Measurements from ENCODE around the gene FYN. TPM values are rescaled to one million over a fixed set of nuclear protein-coding genes. Genes with fewer than 3 reads are reported as not detected.

Gene FYN
- total and polyA plus RNA-seq, 2 of the 8 experiments (the other 6 are each of a cell fraction or from before 2014, with no cell fraction given): 46.8 to 97.2 TPM

DNA sequence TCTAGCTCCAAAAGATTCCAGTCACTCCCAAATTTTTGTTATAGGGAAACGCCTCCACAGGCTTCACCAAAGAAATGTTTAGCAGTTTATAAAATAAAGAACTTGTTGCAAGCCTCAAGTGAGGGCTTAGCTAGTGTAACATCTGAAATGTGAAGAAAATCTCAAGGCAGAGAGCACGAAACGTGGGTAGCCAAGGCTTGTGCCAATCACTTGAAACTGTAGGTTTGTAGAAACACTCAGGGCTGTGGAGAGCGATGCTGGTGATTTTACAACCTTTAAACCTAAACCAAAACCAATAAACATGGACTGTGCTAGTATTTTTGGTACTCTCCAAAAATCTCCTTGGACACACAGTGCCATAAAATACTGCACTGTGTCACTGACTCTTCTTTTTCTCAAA lies 159.4 kb downstream of the FYN start:
- peaks cover 0 to 6% (median 3%) of the 10 kb centered on the region in 4 experiments; a peak in 5 of 7 replicates for H3K4me1 ChIP-seq (replicated peaks in 1 of 4; ENCODE audit: control insufficient read depth in 3 of 4, insufficient read depth in 4 of 4, low read length in 3 of 4)
- H2BK5ac ChIP-seq (ENCODE audit: low read depth, low read length): no peak overlapping the region
- no peaks in the 10 kb centered on the region for H3K79me2 ChIP-seq (ENCODE audit: control insufficient read depth in 1 of 2, insufficient read depth in 2 of 2, low read length in 2 of 2)
- no peak overlapping the region for H3K23ac ChIP-seq (ENCODE audit: insufficient read length)
- H3K18ac ChIP-seq (ENCODE audit: extremely low read depth, low read length): no peak overlapping the region
- no peaks in the 10 kb centered on the region for H3K27me3 ChIP-seq (replicated peaks in 1 of 4; ENCODE audit: control insufficient read depth in 3 of 4, extremely low read depth in 1 of 4, insufficient read depth in 3 of 4, low read length in 3 of 4)
- no peak overlapping the region for H2BK20ac ChIP-seq (ENCODE audit: low read length)
- H3K23me2 ChIP-seq (ENCODE audit: low read depth, low read length): no peaks in the 10 kb centered on the region
- H2BK15ac ChIP-seq (ENCODE audit: low read length): no peak overlapping the region
- DNase-seq (ENCODE audit: low read depth in 1 of 2, low spot score in 2 of 2) (no peak), FAIRE-seq (no peak)
- TF ChIP-seq NANOG (IDR thresholded peaks at IDR 0.05; ENCODE audit: insufficient read depth, low read depth, low read length, poor library complexity, severe bottlenecking) (no peak), NRF1 (IDR thresholded peaks at IDR 0.05; ENCODE audit: low read depth, low read length) (no peak), MAFK (IDR thresholded peaks at IDR 0.05; ENCODE audit: low read depth, low read length) (no peak), SP4 (IDR thresholded peaks at IDR 0.05; ENCODE audit: low read length) (no peak), KDM5A (IDR thresholded peaks at IDR 0.05; ENCODE audit: low read length) (no peak)
- H3K56ac ChIP-seq (replicated peaks; ENCODE audit: insufficient read length, low read depth, low read length): no peak overlapping the region
- peaks cover 0 to 3% (median 3%) of the 10 kb centered on the region in 4 experiments; a peak in 4 of 8 replicates for H3K36me3 ChIP-seq (ENCODE audit: control insufficient read depth in 2 of 4, insufficient read depth in 4 of 4, low read length in 3 of 4)
- 93% methylated on average over 4 of the region's 4 CpGs; no CpG with 5 or more reads in 1 of the 2 experiments for WGBS, 2 experiments (ENCODE audit: extremely low coverage in 1 of 2, insufficient coverage in 1 of 2, insufficient read length in 1 of 2, insufficient replicate concordance in 2 of 2, low coverage in 1 of 2, low lambda C conversion rate in 2 of 2, missing lambda C conversion rate in 1 of 2)
- H2AK5ac ChIP-seq (ENCODE audit: low read depth, low read length): no peak overlapping the region
- H3K27ac ChIP-seq (ENCODE audit: low read depth, low read length): no peak overlapping the region
- no peak overlapping the region for H3K4ac ChIP-seq (replicated peaks; ENCODE audit: insufficient read length, low read depth, low read length)
- H2AFZ ChIP-seq (ENCODE audit: low read length): no peak overlapping the region
- no peak overlapping the region for H3K4me2 ChIP-seq (ENCODE audit: insufficient read depth in 1 of 2, low read depth in 2 of 2, low read length in 2 of 2)
- H4K5ac ChIP-seq (ENCODE audit: insufficient read length, low read depth, low read length): no peak overlapping the region
- ChIA-PET CTCF (ENCODE audit: partially characterized antibody) (interaction anchor here (0.7 to 1.0 kb wide), 2 partner anchors 297 to 303 kb away, joined by 3 read pairs; no protein-coding TSS in a partner anchor), POLR2A (ENCODE audit: partially characterized antibody) (no interaction called here)
- no peak overlapping the region for H3K4me3 ChIP-seq (ENCODE audit: extremely low read depth in 1 of 4, insufficient read depth in 2 of 4, low read depth in 3 of 4, low read length in 4 of 4)
- H4K91ac ChIP-seq (replicated peaks; ENCODE audit: insufficient read length, low read length): no peak overlapping the region
- H3K9ac ChIP-seq (replicated peaks in 1 of 4; ENCODE audit: extremely low read depth in 1 of 4, low read depth in 3 of 4, low read length in 3 of 4): no peak overlapping the region
- H3K14ac ChIP-seq (ENCODE audit: insufficient read length): no peak overlapping the region
- H4K8ac ChIP-seq (ENCODE audit: extremely low read depth, insufficient read depth, low read length): no peak overlapping the region
- H4K20me1 ChIP-seq (replicated peaks in 1 of 2; ENCODE audit: control insufficient read depth in 1 of 2, insufficient read depth in 2 of 2, low read length in 2 of 2): no peaks in the 10 kb centered on the region
- H3K79me1 ChIP-seq (ENCODE audit: low read depth, low read length): no peaks in the 10 kb centered on the region
- H2BK12ac ChIP-seq (ENCODE audit: low read depth, low read length): no peak overlapping the region
- no peaks in the 10 kb centered on the region for H3K9me3 ChIP-seq (ENCODE audit: insufficient read depth in 2 of 2, low read depth in 1 of 2, low read length in 1 of 2)
- H2BK120ac ChIP-seq (replicated peaks; ENCODE audit: low read depth, low read length): no peak overlapping the region
